Germinal center (tissue), 1 donor: ENCODE data around the gene PEX13.
"Not testable (repeated sequence)": the region's sequence is repeated elsewhere in the genome, so short reads cannot be mapped to it uniquely, and the experiment has no call there.

Source experiments
- DNase-seq: peaks from one replicate; pipeline ENCODE4 v3.0.0; 2012; ENCODE audit warnings: mixed read lengths, low spot score

The PEX13 gene

GRCh38 chr2:61009355-61009754, 8.2 kb upstream of the PEX13 start:
- DNase-seq = no peak

GRCh38 chr2:61011678-61012077, 5.8 kb upstream of the PEX13 start:
- no peak for DNase-seq

GRCh38 chr2:61012303-61012702, 5.2 kb upstream of the PEX13 start:
- not testable (repeated sequence) for DNase-seq

- DNase-seq = no peak
These were observed 4.1 kb upstream of the PEX13 start for GRCh38 chr2:61013382-61013781.

- DNase-seq = no peak
These were observed 2.8 kb upstream of the PEX13 start for GRCh38 chr2:61014763-61015162.

GRCh38 chr2:61015976-61016375, 1.5 kb upstream of the PEX13 start:
- no peak for DNase-seq

GRCh38 chr2:61016392-61017002, 1.0 kb upstream of the PEX13 start:
- peak; percentile 13 for DNase-seq

- DNase-seq = peak; percentile 71
These were observed 441 bp upstream of the PEX13 start for GRCh38 chr2:61017003-61017555.

GRCh38 chr2:61018318-61018755, 817 bp downstream of the PEX13 start:
- no peak for DNase-seq

- no peak for DNase-seq
These were observed 1.3 kb downstream of the PEX13 start for GRCh38 chr2:61018798-61019197.

- no peak for DNase-seq
These were observed 3.7 kb downstream of the PEX13 start for GRCh38 chr2:61021228-61021660.

GRCh38 chr2:61023670-61024069, 6.2 kb downstream of the PEX13 start:
- no peak for DNase-seq

GRCh38 chr2:61029533-61029932, 12.0 kb downstream of the PEX13 start:
- DNase-seq = no peak

- not testable (repeated sequence) for DNase-seq
These were observed 17.1 kb downstream of the PEX13 start for GRCh38 chr2:61034592-61034991.

GRCh38 chr2:61036643-61037042, 19.1 kb downstream of the PEX13 start:
- not testable (repeated sequence) for DNase-seq

- no peak for DNase-seq
These were observed 25.3 kb downstream of the PEX13 start for GRCh38 chr2:61042807-61043206.

- DNase-seq = no peak
These were observed 27.1 kb downstream of the PEX13 start for GRCh38 chr2:61044636-61045035.

GRCh38 chr2:61045226-61045625, 27.7 kb downstream of the PEX13 start:
- no peak for DNase-seq

- DNase-seq = no peak
These were observed 28.5 kb downstream of the PEX13 start for GRCh38 chr2:61045999-61046398.

- no peak for DNase-seq
These were observed 38.0 kb downstream of the PEX13 start for GRCh38 chr2:61055557-61055956.

- no peak for DNase-seq
These were observed 40.0 kb downstream of the PEX13 start for GRCh38 chr2:61057562-61057961.

- no peak for DNase-seq
These were observed 41.9 kb downstream of the PEX13 start for GRCh38 chr2:61059382-61059781.

- peak; percentile 95 for DNase-seq
These were observed 48.5 kb downstream of the PEX13 start, which contains the start of gene SANBR for GRCh38 chr2:61065714-61066709. Gene SANBR, plus strand, starts transcription at chr2:61065871. Its CDS starts 4,480 bp downstream, at chr2:61070351.
